Activated CD4-positive, alpha-beta T cell treated with anti-CD3 and anti-CD28 coated beads, Interleukin-2, Interleukin-6, amounts not matched to agents 100 ng/mL and 50 ng/mL, durations not matched to agents 16 hours and 8 hours (primary cell): ENCODE results near the gene BRCA2.

Experiments
- DNase-seq: peaks from one replicate; pipeline ENCODE4 v3.0.0-alpha.2; 2020

Gene BRCA2, protein sequence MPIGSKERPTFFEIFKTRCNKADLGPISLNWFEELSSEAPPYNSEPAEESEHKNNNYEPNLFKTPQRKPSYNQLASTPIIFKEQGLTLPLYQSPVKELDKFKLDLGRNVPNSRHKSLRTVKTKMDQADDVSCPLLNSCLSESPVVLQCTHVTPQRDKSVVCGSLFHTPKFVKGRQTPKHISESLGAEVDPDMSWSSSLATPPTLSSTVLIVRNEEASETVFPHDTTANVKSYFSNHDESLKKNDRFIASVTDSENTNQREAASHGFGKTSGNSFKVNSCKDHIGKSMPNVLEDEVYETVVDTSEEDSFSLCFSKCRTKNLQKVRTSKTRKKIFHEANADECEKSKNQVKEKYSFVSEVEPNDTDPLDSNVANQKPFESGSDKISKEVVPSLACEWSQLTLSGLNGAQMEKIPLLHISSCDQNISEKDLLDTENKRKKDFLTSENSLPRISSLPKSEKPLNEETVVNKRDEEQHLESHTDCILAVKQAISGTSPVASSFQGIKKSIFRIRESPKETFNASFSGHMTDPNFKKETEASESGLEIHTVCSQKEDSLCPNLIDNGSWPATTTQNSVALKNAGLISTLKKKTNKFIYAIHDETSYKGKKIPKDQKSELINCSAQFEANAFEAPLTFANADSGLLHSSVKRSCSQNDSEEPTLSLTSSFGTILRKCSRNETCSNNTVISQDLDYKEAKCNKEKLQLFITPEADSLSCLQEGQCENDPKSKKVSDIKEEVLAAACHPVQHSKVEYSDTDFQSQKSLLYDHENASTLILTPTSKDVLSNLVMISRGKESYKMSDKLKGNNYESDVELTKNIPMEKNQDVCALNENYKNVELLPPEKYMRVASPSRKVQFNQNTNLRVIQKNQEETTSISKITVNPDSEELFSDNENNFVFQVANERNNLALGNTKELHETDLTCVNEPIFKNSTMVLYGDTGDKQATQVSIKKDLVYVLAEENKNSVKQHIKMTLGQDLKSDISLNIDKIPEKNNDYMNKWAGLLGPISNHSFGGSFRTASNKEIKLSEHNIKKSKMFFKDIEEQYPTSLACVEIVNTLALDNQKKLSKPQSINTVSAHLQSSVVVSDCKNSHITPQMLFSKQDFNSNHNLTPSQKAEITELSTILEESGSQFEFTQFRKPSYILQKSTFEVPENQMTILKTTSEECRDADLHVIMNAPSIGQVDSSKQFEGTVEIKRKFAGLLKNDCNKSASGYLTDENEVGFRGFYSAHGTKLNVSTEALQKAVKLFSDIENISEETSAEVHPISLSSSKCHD (N-terminal part only)

GRCh38 chr13:32315238-32316027 is at the start of gene BRCA2, which contains the start of gene ZAR1L:
TSS of gene BRCA2 (plus strand) at chr13:32315508. CDS start at chr13:32316461, 953 bp downstream.
TSS of gene ZAR1L (minus strand) at chr13:32315363. CDS start at chr13:32311925, 3,438 bp downstream.
- peak; percentile 92 for DNase-seq

- DNase-seq, result no peak
These were observed 49.6 kb upstream of the BRCA2 start for GRCh38 chr13:32265726-32266125.

DNA sequence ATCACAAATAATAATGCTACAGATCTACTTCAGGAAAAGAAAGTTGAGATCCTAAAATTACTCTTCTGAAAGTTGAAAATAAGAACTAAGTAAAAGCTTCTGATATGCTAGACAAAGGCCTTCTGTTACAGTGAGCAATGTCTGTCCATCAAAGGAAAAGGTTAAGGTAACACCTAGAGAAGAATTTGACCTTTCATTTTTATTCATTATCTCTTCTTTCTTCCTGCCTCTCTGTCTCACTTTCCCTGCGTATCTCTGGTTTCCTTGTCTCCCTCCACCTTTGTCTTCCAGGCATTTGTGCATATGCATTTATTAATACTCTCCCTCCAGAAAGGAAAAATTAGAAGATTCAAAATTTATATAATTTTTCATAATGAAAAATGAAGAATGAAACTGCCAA is 49.2 kb upstream of the BRCA2 start:
- no peak for DNase-seq

GRCh38 chr13:32267836-32268439 is 47.4 kb upstream of the BRCA2 start:
- DNase-seq, result peak; percentile 21

DNA sequence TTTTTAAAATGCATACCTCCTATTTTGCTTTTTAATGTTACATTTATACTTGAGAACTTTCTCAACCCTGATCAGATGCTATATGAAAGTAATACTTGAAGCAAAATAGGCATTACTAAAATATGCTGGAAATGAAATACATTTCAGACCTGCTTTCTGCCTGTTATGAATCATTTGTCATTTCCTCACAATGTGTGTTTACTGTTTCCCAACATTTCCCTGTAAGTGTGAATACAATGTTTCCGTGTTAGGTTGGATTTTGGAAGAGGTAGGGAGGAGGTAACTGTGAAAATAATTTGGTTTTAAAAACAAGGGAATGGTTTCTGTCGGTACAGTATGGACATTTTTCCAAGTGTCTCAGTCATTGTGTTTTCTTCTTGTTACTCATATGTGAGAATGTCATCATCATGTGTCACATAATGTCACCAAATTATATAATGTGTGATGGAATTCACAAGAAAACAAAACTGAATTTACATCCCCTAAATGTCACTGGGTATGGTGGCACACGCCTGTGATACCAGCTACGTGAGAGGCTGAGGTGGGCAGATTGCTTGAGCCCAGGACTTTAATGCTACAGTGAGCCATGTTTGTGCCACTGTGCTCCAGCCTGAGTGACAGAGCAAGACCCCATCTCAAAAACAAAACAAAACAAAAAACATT is 43.2 kb upstream of the BRCA2 start:
- DNase-seq, result peak; percentile 3

DNA sequence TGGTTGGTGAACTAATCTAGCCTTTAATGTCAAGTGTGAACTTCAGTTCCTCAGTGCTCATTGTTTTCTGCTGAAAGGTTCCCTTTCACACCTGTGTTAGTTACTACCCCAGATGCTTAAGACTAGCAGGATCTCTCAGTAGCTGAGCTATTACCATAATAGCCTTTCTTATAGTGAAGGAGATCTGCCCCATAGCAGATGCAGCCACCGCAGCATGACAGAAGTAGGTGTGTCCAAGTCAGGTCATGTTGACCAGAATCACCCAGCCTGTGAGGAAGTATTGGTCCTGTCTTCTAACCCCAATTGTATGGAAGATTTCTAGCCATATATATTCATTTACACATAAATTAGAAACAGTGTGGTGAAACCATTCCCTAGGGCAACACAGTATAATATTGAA is 37.5 kb upstream of the BRCA2 start:
- DNase-seq, result no peak

- no peak for DNase-seq
These were observed 36.9 kb upstream of the BRCA2 start for GRCh38 chr13:32278426-32278825.

DNA sequence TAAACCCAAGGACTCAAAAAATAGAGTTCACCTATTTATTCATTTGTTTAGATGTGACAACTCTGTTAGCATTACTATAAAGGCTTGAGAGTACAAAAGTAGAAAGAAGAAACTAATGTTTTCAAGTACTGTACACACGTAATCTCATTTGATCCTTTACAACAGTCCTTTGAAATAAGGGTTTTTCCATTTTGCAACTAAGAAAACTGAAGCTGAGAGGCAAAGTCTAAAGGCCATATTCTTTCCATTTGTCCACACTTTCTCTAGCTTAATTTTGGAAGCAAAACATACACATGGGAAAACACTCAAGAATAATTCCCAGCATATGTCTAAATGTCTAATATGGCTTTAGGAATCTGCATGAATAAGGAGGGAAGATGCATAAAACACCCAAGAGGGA is 34.2 kb upstream of the BRCA2 start:
- DNase-seq, result no peak

DNA sequence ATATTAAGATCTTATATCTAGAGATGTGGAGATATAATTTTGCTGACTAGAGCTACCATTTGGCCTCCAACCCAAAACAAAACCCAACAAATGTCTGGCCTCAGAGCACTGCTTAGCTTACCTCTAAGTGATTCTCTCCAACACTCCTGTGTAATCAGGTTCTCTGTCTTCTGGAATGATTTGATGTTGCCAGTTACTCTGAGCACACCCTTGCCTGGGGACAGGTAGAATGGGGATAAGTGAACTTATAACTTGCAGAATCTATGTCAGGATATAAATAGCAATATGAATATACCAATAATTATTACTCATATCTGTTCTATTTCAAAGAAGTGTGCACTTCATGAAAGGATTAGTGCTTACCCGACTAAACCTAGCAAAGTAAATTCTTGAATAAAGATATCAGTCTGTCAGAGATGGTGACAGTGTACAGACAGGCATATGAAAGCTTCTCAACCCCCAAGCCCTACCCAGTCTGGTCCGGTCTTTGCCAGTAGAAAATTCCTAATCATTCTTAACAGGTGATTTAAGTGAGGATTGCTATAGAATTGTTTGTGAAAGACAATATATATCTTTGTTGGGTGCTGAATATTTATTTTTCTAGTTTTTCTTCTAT is 33.1 kb upstream of the BRCA2 start:
- DNase-seq, result no peak

DNA sequence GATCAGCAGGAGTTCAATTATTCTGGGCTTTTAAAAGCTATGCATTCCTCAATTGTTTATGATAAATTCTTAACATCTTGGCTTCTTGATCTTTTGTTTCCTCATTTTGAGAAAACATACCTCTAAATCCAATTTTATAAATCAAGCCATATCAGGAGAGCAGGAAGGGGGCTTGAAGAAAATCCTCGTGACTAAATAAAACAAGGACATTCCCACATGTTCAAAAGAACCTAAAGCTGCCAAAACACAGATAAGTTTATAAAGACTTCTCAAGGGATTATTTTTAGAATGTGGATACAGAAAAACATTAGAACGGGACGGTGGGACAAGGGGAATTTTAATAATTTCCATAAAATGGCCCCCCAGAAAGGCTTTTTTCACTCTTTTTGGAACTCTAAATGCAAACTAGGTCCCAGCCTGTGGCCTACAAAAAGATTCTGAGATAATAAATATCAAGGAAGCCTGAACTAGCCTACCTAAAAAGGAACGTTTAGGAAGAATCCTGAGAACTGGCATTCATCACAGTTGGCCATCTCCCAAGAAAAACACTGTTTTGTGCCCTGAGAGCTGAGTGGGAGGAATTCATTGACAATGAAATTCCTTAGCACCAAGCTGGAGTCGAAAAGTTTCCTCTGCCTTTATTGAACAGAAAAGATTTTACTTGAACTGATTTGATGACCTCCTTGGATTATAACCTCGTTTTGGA is 30.2 kb upstream of the BRCA2 start:
- DNase-seq, result no peak

DNA sequence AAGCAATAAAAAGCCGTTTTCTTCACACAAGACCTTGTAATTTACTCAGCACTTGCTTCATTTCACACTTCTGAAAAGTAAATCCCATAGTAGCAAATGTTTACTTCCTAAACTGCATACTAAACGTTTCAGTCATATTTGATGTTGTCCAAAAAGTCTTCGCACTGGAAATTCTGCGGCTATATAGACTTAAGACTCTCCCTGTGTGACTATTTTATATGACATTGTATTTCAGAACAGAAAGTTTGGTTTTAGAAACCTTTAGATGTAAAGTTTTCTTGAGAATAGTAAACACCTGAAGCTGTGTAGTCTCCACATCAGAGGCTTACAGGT is 29.7 kb upstream of the BRCA2 start:
- DNase-seq, result no peak

DNA sequence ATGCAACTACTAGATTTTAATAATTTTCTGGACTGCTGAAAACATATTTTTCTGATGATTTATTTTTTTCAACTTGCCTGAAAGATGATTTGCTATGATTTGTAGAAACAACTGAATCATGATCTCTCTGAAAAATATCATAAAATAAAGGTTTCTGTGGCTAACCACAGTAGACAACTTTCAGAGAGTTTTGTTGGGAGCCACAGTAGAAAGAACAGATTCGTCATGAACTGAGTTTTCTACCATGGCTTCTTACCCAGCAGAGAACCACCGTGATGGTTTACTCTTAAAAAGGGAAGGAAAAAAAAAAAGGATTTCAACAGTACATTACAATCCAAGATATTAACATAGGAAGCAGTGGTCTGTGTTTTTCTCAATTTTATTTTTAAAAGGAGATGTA is 18.1 kb upstream of the BRCA2 start:
- DNase-seq, result peak; percentile 5

- no peak for DNase-seq
These were observed 16.6 kb upstream of the BRCA2 start for GRCh38 chr13:32298695-32299094.

GRCh38 chr13:32299893-32300292 is 15.4 kb upstream of the BRCA2 start:
- DNase-seq, result peak; percentile 4

GRCh38 chr13:32300406-32300805 is 14.9 kb upstream of the BRCA2 start:
- DNase-seq, result no peak

DNA sequence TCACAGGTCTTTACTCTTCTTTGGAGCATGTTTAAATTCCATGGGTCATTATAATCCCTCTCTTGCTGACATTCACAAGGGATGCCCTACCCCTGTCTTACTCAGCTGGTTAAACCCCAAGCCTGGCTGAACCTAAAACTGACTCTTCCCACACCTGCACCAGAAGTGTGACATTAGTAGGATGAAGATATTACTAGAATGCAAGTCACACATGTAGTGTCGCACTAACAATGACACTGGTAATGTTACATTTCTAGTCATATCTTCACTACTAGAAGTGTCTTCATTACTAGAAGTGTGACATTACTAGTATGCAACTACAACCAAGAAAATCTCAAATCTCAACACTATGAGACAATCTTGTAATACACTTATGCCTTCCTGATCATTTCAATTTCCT is 14.4 kb upstream of the BRCA2 start:
- DNase-seq, result peak; percentile 14

- DNase-seq, result no peak
These were observed 12.8 kb upstream of the BRCA2 start for GRCh38 chr13:32302461-32302860.

DNA sequence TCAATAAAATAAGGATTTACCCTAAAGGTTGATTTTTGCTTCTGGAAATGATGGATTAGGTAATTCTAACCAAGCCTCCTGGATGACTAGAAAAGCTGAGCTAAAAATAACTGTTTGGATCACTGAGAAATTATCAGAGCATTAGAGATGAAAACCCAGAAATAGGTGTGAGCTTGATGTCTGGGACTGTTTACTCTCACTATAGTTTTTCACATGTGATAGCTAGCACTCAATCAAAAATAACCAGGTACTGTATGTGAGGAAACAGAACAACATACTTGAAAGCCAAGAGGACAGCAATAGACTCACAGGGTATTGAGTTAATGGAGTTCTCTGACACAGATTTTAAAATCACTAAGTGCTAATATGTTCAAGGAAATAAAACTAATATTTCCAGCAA is 9.7 kb upstream of the BRCA2 start:
- DNase-seq, result no peak

DNA sequence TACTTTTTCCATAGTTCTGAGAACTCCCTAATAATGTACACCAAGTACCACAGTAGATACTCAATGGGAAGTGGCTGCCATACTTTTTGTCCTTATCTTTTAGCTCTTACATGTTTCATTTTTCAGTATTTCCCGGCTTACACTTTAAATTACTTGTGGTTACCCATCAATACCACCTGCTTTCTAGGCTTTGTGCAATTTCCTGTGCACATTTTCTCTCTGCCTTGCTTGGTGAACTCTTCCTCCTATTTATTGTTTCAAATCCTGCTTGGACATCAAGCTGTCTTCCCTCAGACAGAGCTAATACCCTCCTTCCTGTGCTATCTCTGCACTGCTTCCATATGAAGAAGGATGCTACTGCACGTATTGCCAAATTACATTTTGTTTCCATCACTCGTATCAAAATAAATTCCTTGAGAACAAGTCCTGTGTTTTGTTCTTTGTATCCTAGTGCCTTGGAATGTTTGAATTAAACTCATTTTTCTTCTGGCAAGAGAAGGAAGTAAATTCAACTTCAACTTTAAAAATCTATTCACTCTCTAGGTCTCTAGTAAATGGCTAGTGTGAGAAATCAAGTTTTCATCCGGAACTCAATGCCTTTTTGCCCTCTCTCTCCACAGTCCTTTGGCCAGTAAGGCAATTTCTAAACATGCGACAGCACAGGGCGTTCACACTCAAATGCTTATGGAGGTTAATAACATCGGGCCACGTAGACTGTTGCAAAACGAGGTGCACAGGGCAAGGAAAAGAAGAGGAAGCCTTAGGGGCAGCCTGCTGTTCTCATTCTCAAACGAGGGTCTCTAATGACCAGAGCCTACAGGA is 5.8 kb upstream of the BRCA2 start:
- no peak for DNase-seq
